Measurements from ENCODE around the gene SH3YL1. TPM values are rescaled to one million over a fixed set of nuclear protein-coding genes. Genes with fewer than 3 reads are reported as not detected.

Gene SH3YL1
- total and polyA plus RNA-seq, 7 donors, result 17.4 to 119 (median 33.5) TPM

- no peak for DNase-seq
- 37 to 76% methylated on average over 3 of the region's 3 CpGs for WGBS, 2 donors
- Histone ChIP-seq H3K36me3 (no peaks in the 10 kb centered on the region), H3K4me1 (no peaks in the 10 kb centered on the region), H3K27me3 (peaks cover 0 to 19% (median 0%) of the 10 kb centered on the region in 3 donors), H3K27ac (no peak overlapping the region), H3K4me3 (no peak overlapping the region), H3K9me3 (peaks cover 0 to 2% (median 0%) of the 10 kb centered on the region in 4 donors)
- intact Hi-C loops (cut with DNase I), result no loop called here
- TF ChIP-seq CTCF (IDR thresholded peaks at IDR 0.05) (no peak), POLR2A (IDR thresholded peaks at IDR 0.05) (no peak), EP300 (IDR thresholded peaks at IDR 0.05) (no peak)
Observed at GRCh38 chr2:296354-296753, 32.5 kb upstream of the SH3YL1 start.

- TF ChIP-seq CTCF (IDR thresholded peaks at IDR 0.05), result no peak
- TF ChIP-seq POLR2AphosphoS5 (IDR thresholded peaks at IDR 0.05), result no peak
- no peak for TF ChIP-seq POLR2A (IDR thresholded peaks at IDR 0.05)
- TF ChIP-seq EP300 (IDR thresholded peaks at IDR 0.05), result no peak
- peaks cover 0 to 30% (median 0%) of the 10 kb centered on the region in 3 donors for H3K27me3 ChIP-seq
- DNase-seq, result no peak
- H3K4me1 ChIP-seq, result peaks cover 0 to 1% (median under 1%) of the 10 kb centered on the region in 4 donors
- H3K27ac ChIP-seq, result no peak overlapping the region
- peaks cover 0 to 2% (median 0%) of the 10 kb centered on the region in 4 donors for H3K9me3 ChIP-seq
- no peaks in the 10 kb centered on the region for H3K36me3 ChIP-seq
- 20 to 70% methylated on average over 5 of the region's 5 CpGs for WGBS, 2 donors
- no peak overlapping the region for H3K4me3 ChIP-seq
- intact Hi-C loops (cut with DNase I), result no loop called here
Observed at GRCh38 chr2:295090-295489, 31.3 kb upstream of the SH3YL1 start.

GRCh38 chr2:290090-290722, 26.4 kb upstream of the SH3YL1 start:
- intact Hi-C loops (cut with DNase I), result no loop called here
- Histone ChIP-seq H3K27me3 (peaks cover 16 to 58% (median 29%) of the 10 kb centered on the region in 3 donors), H3K36me3 (no peaks in the 10 kb centered on the region), H3K27ac (no peak overlapping the region), H3K4me3 (peak overlapping the region; percentile 11 to 53 (median 46)), H3K4me1 (peaks cover 0 to 34% (median 32%) of the 10 kb centered on the region in 4 donors), H3K9me3 (no peaks in the 10 kb centered on the region)
- no peak for TF ChIP-seq POLR2A (IDR thresholded peaks at IDR 0.05)
- peak in 3 of 4 experiments; percentile 44 to 64 (median 58) for TF ChIP-seq CTCF (IDR thresholded peaks at IDR 0.05)
- DNase-seq, result peak; percentile 78
- 6 to 10% methylated on average over 15 of the region's 15 CpGs for WGBS, 2 donors

GRCh38 chr2:289362-290089, 25.7 kb upstream of the SH3YL1 start:
- intact Hi-C loops (cut with DNase I), result loop anchor here (5.0 kb wide), 1 partner anchor 42 kb away; no protein-coding TSS in a partner anchor
- no peaks in the 10 kb centered on the region for H3K36me3 ChIP-seq
- WGBS, 2 donors, result 1% methylated on average over 60 of the region's 60 CpGs
- no peak for DNase-seq
- peaks cover 0 to 34% (median 32%) of the 10 kb centered on the region in 4 donors for H3K4me1 ChIP-seq
- peak overlapping the region; percentile 11 to 53 (median 46) for H3K4me3 ChIP-seq
- peaks cover 16 to 58% (median 29%) of the 10 kb centered on the region in 3 donors for H3K27me3 ChIP-seq
- TF ChIP-seq CTCF (IDR thresholded peaks at IDR 0.05) (no peak), EP300 (IDR thresholded peaks at IDR 0.05) (no peak), POLR2AphosphoS5 (IDR thresholded peaks at IDR 0.05) (no peak)
- H3K27ac ChIP-seq, result no peak overlapping the region
- H3K9me3 ChIP-seq, result no peaks in the 10 kb centered on the region
